Islet precursor cell (in vitro differentiated cells): ENCODE data around the gene EFHD2.
"Not testable (repeated sequence)": the region's sequence is repeated elsewhere in the genome, so short reads cannot be mapped to it uniquely, and the experiment has no call there.

Experiments
- DNase-seq: peaks from one replicate; pipeline ENCODE4 v3.0.0-alpha.2; 2018

Gene EFHD2

DNA sequence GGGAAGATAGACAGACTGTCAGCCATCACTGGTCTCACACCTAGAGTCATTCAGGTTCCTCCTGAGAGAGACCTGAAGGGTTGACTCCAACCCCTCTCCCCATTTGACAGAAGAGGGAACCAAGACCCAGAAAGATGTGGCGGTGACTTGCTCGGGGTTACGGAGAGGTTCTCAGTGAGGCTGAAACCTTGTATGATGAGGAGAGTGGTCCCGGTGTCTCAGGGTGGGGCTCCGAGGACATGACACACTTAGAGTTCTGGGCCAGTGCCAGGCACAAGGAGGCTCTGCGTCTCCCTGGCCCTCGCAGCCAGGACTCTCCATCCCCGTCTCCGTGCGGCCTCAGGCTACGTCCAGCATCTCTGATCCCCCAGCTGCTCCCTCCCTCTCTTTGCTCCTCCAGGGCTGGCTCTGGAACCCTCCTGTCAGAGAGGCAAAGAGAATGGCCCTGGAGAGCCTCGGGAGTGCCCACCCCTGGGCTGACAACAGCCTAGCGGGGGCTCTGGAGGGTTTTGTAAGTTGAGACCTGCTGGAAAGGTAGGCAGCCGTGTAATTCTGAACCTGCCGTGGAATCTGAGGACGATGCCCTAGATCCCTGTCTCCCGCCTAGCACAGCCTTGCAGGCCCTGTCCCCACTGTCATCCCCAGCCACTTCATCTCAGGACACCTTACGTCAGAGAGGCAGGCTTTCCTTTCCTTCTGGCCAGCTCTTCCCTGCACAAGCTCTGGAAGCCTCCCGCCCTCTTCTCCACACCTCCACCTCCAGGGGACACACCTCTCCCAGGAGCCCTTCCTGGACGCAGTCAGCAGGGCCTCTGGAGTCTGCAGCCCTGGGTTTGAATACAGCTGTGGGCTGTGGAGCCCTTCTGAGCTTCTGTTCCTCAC lies 4.1 kb downstream of the EFHD2 start:
- DNase-seq: no peak

DNA sequence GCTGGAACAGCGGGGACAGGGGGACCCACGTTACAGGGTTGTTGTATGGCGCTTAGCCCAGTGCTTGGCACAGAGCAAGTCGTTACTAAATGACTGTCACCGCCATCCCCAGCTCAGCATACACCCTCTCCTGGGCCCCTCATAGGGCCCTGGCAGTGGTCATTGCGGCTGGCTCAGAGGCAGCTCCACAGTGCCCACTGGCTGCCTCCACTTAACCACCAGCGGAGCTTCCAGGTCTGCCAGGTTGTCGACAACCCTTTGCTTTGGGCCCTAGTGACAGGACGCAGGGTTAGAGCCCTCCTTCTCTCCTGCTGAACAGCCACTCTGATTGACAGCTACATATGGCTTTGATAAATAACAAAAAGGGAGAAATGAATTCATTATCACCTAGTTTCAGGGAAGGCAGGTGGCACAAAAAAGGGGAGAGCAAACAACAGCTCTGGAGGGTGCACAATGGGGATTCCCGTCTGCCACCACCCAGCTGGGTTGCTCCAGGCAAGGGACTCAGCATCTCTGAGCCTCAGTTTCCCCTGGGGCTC lies 4.8 kb downstream of the EFHD2 start:
- no peak for DNase-seq

DNA sequence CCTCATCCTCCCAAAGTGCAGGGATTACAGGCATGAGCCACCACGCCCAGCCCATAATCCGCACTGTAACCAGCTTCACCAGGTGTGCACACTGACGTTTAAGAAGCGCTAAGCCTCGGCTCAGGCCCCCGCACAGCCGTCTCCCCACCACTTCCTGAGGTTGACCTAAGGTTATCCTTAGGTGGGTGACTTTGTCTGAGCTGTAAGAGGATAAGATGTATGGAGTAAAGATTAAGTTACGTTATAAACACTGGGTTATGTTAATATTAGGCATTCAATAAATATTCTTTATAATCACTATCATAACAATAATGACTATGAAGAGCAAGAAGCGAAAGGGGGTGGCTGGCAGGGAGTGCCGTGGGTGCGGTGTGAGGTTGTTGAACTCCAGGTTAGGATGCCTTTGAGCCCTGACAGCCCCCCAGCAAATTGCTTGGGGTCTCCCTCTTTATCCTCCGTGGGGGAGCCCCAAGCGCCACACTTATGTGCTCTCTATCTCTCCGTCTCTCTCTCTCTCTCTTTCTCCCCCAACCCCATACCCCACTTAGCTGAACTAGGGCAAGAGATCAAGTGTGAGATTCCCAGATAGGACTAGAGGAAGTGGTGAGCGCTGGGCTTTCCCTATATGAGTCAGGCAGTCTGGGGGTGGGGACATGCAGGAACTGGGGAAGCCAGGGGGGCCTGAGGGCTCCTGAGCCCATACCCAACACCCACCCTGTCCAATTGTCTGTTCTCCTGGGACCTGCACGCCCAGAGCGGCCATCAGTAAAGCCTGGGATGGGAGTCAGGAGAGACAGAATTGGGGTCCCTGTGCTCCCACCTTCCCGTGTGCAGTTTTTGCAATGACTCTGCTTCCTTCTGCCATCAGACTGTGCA lies 7.6 kb downstream of the EFHD2 start:
- no peak for DNase-seq

DNA sequence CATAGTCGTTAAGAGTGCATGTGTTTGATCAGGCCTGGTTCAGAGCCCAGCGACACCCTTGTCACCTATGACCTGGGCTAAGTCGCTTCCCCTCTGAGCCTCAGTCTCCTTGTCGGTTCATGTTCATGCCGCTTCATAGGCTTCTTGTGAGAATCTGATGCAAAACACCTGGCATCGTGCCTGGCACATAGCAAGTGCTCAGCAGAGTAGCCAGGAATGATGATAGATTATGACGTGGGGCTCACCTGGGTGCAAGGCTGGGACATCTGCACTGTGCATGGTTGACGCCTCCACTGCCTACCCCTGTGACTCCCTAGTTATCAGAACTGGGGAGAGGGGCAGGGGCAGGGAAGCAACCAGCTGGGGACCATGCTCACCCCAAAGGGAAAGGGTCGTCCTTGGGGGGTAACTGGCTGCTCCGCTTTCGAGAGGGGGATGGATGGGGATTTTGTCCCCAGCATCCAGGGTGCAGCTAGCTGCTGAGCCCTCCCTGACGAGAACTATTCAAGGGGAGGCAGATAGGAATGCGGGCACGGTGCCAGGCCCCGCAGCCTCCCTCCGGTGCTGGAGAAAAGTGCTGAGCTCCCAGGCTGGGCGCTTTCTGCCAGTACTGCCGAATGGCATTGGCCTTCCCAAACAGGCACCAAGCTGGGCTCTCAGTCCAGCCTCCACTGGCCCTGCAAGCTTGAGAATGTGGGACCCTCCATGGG lies 9.3 kb downstream of the EFHD2 start:
- no peak for DNase-seq

DNA sequence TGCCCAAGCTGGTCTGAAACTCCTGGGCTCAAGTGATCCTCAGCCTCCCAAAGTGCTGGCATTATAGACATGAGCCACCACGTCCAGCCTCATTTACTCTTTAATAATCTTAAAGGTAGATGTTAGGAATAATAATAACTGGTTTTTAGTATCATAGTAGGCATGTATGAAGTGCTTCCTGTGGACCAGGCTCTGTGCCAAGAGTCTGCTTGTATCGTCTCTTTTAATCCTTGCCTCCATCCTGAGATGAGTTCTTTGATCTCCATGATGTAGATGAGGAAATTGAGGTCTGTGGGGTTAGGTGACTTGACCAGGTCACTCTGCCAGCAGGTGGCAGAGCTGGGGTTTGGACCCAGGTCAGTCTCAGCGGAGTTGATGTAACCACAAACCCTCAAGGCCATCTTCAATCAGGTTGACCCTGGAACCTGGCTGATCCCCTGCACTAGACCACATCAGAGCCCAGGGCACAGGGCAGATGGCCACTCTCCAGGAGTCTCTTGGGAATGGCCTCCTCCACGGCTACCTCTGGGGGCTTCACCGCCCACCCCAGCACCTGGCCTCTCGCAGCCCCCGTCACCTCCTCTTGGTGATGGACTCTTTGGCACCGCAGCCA lies 11.3 kb downstream of the EFHD2 start:
- peak; percentile 43 for DNase-seq

DNA sequence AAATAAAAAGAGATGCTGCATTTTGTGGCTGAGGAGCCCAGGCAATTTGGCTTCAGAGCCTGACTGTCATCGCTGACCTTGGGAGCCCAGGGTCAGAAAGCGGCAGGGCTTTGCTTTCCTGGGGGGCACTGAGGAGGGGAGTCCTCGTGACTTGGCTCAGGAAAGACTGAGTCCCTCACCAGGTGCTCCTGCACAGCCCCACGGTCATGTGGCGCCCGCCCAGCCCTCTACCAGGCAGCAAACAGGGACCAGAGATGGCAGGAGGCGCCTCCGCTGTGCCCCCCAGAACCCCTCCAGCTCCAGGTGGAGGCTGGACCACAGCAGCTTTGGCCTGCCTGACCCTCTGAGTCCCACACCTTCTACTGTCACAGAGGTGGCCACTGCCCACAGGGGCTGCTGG lies 13.2 kb downstream of the EFHD2 start:
- DNase-seq: no peak

DNA sequence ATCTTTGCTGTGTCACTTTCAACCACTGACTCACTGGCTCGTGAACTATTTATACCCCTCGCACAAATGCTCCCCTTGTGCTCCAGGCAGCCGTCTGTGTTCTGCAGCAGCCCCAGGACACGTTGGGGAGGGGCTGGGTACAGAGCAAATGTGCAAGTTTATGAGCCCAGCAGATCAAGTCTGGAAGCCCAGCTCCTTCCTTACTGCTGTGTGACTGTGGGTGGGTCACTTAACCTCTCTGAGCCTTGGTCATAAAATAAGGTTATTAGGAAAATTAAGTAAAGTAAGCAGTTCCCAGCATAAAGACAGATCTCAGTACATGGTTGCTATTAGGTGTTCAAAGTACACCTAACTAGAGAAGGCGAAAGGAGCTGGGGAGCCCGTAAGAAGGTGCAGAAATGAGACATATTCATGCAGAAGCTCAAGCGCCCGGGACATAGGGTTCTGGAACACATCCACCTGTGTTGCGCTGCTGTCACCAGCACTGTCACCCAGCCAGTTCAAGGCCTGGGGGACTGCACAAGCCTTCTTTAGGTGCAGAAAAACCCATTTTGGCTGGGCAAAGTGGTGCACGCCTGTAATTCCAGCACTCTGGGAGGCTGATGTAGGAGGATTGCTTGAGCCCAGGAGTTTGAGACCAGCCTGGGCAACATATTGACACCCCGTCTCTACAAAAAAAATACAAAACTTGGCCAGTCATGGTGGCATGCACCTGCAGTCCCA lies 13.8 kb downstream of the EFHD2 start:
- peak; percentile 89 for DNase-seq

DNA sequence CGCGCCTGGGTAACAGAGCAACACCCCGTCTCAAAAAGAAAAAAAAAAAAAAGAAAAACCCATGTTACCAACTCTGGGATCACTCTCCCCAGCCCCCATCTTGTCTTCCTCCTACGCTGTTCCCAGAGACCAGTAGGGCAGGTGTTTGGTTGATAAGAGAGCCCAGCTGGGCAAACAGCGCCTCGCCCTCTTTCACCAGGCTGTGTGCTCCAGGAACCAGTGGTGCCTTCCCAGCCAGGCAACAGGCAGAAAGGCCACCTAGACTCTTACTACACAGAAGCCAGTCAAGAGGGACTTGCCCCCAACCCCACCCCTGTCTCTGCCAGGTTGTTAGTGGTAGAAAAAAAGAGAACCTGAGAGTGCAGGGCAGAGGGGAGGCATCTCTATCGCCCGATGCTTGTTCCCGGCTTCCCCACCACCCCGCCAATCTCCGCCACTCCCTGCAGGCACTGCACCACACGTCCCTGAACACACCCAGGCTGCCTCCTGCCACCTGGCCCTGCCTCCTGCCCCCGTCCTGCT lies 14.5 kb downstream of the EFHD2 start:
- peak; percentile 47 for DNase-seq

DNA sequence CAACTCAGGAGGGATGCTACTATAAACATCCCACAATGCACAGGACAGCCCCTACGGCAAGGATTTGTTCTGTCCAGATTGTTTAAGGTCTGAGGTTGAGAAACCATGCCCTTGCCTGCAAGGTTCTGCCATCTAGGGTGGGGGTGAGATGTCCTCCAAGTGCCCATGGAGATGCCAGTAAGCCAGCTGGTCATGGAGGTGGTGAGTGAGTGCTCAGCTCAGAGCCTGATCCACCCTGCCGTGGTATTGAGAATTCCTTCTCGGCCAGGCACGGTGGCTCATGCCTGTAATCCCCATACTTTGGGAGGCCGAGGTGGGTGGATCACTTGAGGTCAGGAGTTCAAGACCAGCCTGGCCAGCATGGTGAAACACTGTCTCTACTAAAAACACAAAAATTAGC lies 15.3 kb downstream of the EFHD2 start:
- no peak for DNase-seq

DNA sequence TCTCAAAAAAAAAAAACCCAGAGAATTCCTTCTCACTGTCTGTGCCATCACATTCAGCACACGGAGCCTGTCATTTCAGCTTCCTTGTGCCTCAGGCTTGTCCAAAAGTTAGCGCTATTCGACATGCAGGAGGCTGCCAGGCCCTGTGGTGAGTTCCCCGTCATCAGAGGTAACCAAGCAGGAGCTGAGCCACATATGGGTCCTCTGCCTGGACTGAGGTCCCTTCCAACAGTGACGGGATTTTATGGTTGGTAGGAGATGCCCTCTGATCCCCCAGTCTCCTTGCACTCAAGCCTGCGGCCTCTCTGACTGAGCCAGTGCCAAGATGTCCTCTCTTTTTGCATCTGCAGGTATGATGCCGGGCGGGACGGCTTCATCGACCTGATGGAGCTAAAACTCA lies 15.8 kb downstream of the EFHD2 start:
- no peak for DNase-seq

DNA sequence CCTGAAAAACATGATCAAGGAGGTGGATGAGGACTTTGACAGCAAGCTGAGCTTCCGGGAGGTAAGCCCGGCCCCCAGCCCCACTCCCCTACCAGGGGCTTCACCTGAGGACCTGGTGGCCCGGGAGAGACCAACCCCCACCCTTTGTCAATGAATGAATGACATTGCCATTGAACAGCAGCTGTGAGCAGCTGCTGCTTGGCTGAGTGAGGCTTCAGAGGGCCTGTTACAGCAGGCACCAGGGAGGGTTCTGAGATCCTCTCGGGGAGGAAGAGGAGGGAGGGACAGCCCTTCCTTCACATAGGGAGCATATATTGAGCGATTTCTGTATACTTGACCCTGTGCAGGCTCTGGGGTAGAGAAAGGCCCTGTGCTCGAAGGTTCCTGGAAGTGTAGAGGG lies 16.3 kb downstream of the EFHD2 start:
- peak; percentile 47 for DNase-seq

DNA sequence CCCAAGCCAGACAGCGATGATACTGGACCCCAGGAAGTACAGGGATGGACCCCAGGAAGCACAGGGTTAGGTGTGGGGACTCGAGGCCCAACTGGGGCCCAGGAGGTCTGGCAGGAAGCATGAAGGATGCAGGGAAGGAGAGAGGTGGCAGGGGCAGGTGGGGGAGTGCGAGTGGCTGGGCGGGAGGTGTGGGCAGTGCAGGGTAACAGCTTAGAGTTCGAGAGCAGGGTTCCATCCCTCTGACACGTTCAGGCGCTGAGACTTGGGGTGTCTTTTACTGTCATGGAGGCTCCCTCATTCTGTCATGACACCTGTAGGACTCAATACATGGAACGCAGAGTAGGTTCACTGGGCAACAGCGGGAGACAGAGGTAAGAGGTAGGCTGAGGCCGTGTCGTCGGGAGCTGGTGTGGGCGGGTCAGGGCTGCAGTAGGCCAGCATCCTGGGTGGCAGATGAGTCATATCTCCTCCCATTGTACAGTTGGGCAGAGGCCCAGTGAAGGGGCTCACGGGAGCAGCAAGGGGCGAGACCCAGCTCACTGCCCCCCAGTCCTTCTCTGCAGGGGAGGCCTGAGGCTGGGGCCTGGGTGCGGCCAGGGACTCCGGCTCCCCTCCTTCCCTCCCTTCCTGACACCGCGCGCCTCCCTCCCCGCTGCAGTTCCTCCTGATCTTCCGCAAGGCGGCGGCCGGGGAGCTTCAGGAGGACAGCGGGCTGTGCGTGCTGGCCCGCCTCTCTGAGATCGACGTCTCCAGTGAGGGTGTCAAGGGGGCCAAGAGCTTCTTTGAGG lies 17.0 kb downstream of the EFHD2 start:
- DNase-seq: peak; percentile 64

DNA sequence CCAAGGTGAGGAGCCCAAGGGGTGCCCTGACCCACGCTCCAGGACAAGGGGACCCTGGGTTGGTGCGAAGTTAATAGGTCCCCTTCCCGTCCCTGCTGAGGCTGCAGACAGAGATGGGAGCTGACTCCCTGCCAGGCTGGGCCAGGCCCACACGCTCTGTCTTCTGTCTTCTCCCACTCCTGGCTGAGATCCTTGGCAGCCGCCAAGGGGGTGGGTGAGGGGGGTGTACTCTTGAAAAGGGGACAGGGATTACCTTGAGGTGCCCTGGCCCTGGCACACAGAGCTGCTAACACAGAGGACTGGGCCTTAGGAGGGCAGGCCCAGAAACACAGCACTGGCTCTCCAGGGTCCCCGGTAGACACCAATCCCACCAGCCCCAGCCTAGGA lies 17.6 kb downstream of the EFHD2 start:
- no peak for DNase-seq

DNA sequence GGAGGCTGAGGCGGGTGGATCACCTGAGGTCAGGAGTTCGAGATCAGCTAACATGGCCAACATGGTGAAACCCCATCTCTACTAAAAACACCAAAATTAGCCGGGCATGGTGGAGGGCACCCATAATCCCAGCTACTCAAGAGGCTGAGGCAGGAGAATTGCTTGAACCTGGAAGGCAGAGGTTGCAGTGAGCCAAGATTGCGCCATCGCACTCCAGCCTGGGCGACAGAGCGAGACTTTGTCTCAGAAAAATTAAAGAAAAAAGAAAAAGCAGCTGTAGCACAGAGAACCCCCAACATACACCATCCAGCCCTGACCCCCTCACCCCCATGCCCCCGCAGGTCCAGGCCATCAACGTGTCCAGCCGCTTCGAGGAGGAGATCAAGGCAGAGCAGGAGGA lies 18.6 kb downstream of the EFHD2 start:
- DNase-seq: not testable (repeated sequence)

DNA sequence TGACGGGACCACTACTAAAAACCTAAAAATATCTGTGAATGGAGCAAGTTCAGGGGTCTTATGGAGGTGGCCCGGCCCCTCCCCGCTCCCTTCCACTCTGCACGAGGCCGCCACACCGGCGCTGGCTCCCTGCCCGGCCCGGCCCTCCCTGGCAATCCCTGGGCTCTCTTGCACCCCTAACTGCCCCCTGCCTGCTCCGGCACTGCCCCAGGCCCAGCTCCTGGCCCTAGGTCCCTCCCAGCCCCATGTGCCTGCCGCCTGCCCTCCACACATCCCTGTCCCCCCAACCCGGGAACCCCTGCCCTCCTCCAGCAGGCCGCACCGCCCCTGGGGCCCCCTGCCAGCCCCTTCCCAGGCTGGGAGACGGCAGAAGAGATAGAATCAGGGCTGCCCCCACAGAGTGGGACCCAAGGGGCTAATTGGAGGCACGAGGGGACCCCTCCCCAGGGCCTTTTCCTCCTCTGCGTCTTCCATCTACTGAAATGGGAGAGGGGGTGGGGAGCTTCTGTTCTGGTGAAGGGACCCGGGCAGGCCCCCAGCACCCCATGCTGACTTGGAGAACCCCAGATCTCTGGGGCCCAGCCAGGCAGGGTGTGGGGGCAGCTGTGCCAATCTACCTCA lies 19.2 kb downstream of the EFHD2 start:
- peak; percentile 48 for DNase-seq

DNA sequence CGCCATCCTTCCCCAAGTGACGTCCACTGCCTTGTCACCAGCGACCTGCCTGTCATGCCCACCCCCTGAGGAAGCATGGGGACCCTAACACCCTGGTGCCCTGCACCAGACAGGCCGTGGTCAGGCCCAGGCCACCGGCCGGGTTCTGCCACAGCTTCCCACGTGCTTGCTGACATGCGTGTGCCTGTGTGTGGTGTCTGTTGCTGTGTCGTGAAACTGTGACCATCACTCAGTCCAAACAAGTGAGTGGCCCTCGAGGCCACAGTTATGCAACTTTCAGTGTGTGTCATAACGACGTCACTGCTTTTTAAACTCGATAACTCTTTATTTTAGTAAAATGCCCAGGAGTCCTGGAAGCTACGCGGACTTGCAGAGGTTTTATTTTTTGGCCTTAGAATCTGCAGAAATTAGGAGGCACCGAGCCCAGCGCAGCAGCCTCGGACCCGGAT lies 20.0 kb downstream of the EFHD2 start:
- no peak for DNase-seq

DNA sequence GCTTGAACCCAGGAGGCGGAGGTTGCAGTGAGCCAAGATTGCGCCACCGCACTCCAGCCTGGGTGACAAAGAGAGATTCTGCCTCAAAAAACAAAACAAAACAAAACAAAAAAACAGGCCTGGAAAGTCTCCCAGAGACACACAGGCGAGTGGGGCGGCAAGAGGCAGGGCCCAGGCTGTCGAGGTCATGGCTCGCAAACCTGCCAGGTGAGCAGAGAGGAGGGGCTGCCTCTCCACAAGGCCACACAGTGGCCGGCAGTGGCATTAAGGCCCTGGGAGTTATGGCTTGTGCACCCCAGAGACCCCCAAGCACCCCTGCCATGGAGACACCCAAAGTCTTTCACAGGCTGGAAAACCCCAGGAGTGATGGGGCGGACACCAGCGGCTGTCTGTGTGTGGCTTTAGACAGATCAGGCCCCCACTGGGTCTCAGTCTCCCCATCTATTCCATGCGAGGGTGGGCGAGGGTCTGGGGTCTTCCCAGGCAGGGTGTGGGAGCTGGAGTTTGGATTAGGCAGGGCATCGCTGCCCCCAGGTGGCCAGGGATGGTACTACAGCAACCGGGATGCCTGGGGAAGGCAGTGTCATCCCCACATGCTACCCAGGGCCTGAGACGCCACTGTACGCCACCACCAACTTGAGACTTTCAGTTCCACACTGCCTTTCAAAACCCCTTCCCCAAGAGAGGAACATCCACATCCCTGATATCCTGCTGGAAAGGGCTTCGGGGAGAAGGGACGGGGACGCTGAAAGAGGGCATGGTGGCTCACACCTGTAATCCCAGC lies 21.3 kb downstream of the EFHD2 start:
- peak; percentile 81 for DNase-seq

DNA sequence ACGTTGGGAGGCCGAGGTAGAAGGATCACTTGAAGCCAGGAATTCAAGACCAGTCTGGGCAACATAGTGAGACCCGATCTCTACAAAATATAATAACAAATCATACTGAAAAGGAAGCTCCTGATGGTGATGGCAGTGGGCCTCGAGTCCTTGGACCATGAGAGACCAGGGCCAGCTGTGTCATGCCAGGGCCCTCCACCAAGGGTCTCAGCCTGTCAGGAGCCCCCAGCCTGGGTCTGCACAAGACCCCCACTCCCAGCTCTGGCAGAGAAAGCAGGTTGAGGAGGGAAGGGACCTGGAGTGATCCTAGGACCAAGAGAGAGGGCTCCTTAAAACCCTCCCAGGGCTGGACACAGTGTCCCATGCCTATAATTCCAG lies 21.9 kb downstream of the EFHD2 start:
- peak; percentile 35 for DNase-seq

DNA sequence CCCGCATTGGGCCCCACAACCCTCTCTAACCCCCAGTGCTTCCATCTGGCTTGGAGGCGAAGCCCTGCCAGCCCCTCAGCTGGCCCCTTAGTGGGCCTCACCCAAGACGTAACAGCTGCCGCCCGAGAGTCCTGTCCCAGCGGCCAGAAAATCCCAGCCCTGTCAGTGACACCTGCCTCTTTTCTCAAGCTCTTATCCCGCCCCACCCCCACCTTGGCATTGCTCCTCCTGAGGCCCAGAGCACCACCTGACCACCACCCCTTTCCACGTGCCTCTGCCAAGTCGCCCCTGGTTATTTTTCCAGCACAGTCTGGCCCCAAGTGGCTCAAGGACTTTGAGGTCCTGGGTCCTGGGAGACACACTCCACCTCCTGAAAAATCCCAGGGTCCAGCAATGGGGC lies 22.6 kb downstream of the EFHD2 start:
- DNase-seq: no peak

DNA sequence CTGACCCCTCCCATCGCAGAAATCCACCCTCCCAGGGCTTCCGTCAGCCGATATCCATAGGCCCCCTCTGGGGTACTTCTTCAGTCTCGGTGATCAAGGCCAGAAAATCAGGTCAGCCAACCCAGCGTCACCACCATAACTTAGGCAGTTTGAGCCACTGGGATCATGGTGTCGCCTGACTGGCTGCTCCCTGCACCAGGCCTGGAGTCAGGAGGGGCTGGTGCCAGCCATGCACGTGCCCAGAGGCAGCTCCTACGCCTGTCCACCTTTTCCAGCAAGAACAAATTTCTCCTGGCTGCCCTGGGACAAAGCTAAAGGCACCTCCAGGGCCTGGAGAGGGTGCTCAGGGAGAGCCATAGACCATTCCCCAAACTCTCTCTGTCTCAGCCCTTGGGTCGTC lies 23.8 kb downstream of the EFHD2 start:
- no peak for DNase-seq
